NCI-H446 treated with DMSO at 0.1 percent for 48 hours (cell line): ENCODE results near the gene TJP3.
"Not testable (repeated sequence)": the region's sequence is repeated elsewhere in the genome, so short reads cannot be mapped to it uniquely, and the experiment has no call there.

Source experiments
- DNase-seq: peaks from one replicate; lab custom pipeline; 2025; lab: John Stamatoyannopoulos, UW

TJP3 gene

GRCh38 chr19:3743486-3743885, 35.3 kb downstream of the TJP3 start:
- DNase-seq: no peak

- DNase-seq: no peak
These were observed 37.3 kb downstream of the TJP3 start for GRCh38 chr19:3745363-3746045.

GRCh38 chr19:3746371-3747056, 38.3 kb downstream of the TJP3 start:
- DNase-seq: no peak

- no peak for DNase-seq
These were observed 40.8 kb downstream of the TJP3 start for GRCh38 chr19:3748965-3749364.

- no peak for DNase-seq
These were observed 42.0 kb downstream of the TJP3 start for GRCh38 chr19:3750211-3750610.

GRCh38 chr19:3751236-3751635, 43.1 kb downstream of the TJP3 start:
- DNase-seq: no peak

- no peak for DNase-seq
These were observed 44.3 kb downstream of the TJP3 start for GRCh38 chr19:3752492-3752891.

- DNase-seq: no peak
These were observed 45.6 kb downstream of the TJP3 start for GRCh38 chr19:3753631-3754410.

GRCh38 chr19:3757705-3758104, 49.5 kb downstream of the TJP3 start:
- not testable (repeated sequence) for DNase-seq

- not testable (repeated sequence) for DNase-seq
These were observed 50.1 kb downstream of the TJP3 start for GRCh38 chr19:3758297-3758696.

- no peak for DNase-seq
These were observed 51.5 kb downstream of the TJP3 start for GRCh38 chr19:3759482-3760254.

GRCh38 chr19:3760871-3761361, 52.7 kb downstream of the TJP3 start:
- DNase-seq: no peak

- DNase-seq: peak; percentile 66
These were observed 53.4 kb downstream of the TJP3 start, which contains the start of gene APBA3 for GRCh38 chr19:3761382-3762129. APBA3 (minus strand) TSS chr19:3761692; CDS start chr19:3760264, 1,428 bp downstream.

- no peak for DNase-seq
These were observed 53.9 kb downstream of the TJP3 start for GRCh38 chr19:3762130-3762473.

GRCh38 chr19:3762501-3763459, 54.6 kb downstream of the TJP3 start, which contains the start of gene MRPL54:
MRPL54 (plus strand) TSS chr19:3762682; CDS start chr19:3762701, 19 bp downstream.
- DNase-seq: peak; percentile 98

- DNase-seq: no peak
These were observed 56.9 kb downstream of the TJP3 start for GRCh38 chr19:3765121-3765520.

GRCh38 chr19:3765757-3766156, 57.6 kb downstream of the TJP3 start:
- DNase-seq: not testable (repeated sequence)

- no peak for DNase-seq
These were observed 58.3 kb downstream of the TJP3 start for GRCh38 chr19:3766520-3766919.

- no peak for DNase-seq
These were observed 58.9 kb downstream of the TJP3 start for GRCh38 chr19:3767050-3767449.
